PFSK-1 (cell line): ENCODE data around the gene CTDSPL.

Source experiments
- FOXP2 ChIP-seq: optimal IDR thresholded peaks from 2 replicates; pipeline ENCODE3; 2011; ENCODE audit warnings: borderline replicate concordance, control low read depth, inconsistent platforms; ENCODE audit not compliant: insufficient read depth; ENCODE audit errors: extremely low read length, extremely low read depth
- POLR2AphosphoS5 ChIP-seq: IDR thresholded peaks from 2 replicates; pipeline ENCODE4 v1.6.1; 2012; ENCODE audit warnings: low read depth, mild to moderate bottlenecking, control low read depth, low read length, moderate library complexity
- SIN3A ChIP-seq: IDR thresholded peaks from 2 replicates; pipeline ENCODE4 v1.6.1; 2012; ENCODE audit warnings: mild to moderate bottlenecking, low read length, moderate library complexity, borderline replicate concordance; ENCODE audit not compliant: insufficient read depth
- TF ChIP-seq, protein P1 (sequence below), 2 experiments: IDR thresholded peaks; 2 replicates each; pipeline versions ENCODE4 v1.6.1 to v1.8.0; 2011 to 2012; ENCODE audit warnings: low read depth in 2 of 2, low read length in 2 of 2, control low read depth in 1 of 2, inconsistent platforms in 1 of 2, mild to moderate bottlenecking in 1 of 2, moderate library complexity in 1 of 2; ENCODE audit not compliant: insufficient read depth in 1 of 2

DNA sequence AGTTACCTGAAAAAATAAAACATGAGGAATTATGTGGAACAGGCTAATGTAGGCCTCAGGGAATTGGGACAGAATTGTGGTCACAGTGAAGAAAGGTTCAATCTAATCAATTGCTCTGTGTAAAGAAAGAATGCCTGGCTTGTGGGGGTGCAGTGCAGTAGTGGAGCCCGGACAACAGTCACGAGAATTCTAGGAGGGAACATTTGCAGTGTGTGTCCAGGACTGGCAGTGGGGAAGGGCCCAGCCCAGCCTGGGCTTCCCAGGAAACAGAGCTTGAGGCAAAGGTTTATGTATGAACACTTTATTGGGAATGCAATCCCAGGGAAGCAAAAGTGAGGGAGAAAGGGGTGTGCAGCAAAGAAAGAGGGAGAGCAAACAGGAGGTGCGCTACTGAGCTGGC is 29.2 kb upstream of the CTDSPL start:
- no peak for TF ChIP-seq POLR2AphosphoS5
- no peak for TF ChIP-seq SIN3A
- TF ChIP-seq, protein P1, sequence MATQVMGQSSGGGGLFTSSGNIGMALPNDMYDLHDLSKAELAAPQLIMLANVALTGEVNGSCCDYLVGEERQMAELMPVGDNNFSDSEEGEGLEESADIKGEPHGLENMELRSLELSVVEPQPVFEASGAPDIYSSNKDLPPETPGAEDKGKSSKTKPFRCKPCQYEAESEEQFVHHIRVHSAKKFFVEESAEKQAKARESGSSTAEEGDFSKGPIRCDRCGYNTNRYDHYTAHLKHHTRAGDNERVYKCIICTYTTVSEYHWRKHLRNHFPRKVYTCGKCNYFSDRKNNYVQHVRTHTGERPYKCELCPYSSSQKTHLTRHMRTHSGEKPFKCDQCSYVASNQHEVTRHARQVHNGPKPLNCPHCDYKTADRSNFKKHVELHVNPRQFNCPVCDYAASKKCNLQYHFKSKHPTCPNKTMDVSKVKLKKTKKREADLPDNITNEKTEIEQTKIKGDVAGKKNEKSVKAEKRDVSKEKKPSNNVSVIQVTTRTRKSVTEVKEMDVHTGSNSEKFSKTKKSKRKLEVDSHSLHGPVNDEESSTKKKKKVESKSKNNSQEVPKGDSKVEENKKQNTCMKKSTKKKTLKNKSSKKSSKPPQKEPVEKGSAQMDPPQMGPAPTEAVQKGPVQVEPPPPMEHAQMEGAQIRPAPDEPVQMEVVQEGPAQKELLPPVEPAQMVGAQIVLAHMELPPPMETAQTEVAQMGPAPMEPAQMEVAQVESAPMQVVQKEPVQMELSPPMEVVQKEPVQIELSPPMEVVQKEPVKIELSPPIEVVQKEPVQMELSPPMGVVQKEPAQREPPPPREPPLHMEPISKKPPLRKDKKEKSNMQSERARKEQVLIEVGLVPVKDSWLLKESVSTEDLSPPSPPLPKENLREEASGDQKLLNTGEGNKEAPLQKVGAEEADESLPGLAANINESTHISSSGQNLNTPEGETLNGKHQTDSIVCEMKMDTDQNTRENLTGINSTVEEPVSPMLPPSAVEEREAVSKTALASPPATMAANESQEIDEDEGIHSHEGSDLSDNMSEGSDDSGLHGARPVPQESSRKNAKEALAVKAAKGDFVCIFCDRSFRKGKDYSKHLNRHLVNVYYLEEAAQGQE (IDR thresholded peaks at IDR 0.05; ENCODE audit: insufficient read depth in 1 of 2, low read depth in 2 of 2, low read length in 2 of 2) = no peak
- no peak for TF ChIP-seq FOXP2
